Right lobe of liver (tissue), 4 donors: ENCODE measurements around the gene ARSB.

Experiments used
- CTCF ChIP-seq, 4 donors: fragments of 200-600 bp in 3 of 4; fragments of 450-650 bp in 1 of 4; IDR thresholded peaks; one replicate each; pipeline versions ENCODE4 v1.5.1 to v1.8.0; 2016 to 2022; ENCODE audit warnings: antibody characterized with exemption in 4 of 4, mild to moderate bottlenecking in 2 of 4
- POLR2A ChIP-seq: fragments of 450-650 bp; IDR thresholded peaks from one replicate; pipeline ENCODE4 v1.6.1; 2017; ENCODE audit warnings: antibody characterized with exemption, mild to moderate bottlenecking
- donor health status: DM: no; HTN: no; CAD: no.
- donor health status: DM: no; HTN: no; CAD: no.
- donor health status: DM: no; HTN: yes; CAD: no.

GRCh38 chr5:78888580-78889368 is 96.3 kb downstream of the ARSB start:
- TF ChIP-seq CTCF (IDR thresholded peaks at IDR 0.05) (no peak), POLR2A (no peak)
